Left forelimb (tissue), 1 donor: Measurements from ENCODE around the gene C10orf143.

Source experiments
- DNase-seq: peaks from one replicate; pipeline ENCODE4 v3.0.0-alpha.2; 2018; ENCODE audit warnings: low spot score

Gene C10orf143

DNA sequence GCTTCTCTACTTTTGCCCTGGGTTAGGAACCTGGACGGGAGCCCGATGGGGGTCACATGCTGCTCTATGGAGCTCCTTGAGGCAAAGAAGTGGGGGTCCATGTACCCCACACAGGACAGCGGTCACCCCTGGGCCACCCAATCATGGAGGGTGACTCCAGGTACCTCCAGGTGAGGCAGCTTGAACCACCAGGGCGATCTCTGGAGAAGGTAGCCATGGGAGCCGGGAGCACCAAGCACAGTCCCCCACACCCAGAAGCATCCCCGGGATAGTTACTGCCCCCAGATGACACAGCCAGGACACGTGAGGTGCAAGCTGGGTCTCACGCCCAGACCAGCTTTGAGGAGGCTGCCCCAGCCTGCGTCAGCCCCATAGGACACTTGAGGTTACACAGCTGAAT lies 58.4 kb downstream of the C10orf143 start:
- DNase-seq = no peak

DNA sequence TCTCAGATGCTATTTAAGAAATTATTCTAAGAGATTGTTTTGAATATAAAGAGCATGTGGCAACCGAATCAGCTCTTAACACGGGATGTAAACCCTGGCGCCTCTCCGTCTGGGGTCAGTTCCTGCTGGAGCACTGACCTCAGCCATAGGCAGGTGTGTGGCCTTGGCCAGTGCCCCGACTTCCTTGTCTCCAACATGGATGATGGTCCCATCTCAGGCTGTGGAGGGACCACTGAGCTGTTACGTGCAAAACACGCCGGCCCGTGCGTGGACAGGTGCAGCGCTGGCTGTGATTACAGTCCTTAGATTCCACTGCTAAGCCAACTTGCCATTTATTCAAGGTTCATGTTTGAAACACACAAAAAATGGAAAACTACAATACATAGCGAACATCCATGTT lies 59.9 kb downstream of the C10orf143 start:
- DNase-seq = no peak

DNA sequence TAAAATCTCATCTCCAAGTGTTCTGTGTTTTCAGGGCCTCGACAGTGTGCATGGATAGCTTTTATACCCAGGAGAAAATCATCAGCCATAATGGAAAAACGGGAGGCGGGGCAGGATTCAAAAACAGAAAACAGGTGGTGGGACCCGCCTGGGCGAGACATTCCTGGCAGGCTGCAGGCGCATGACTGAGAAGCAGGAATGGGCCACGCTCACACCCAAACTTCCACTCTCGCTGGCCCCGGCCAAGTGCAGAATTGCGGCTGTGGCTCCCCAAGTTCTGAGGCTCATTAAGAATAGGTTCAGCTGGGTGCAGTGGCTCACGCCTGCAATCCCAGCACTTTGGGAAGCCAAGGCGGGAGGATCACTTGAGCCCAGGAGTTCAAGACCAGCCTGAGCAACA lies 60.6 kb downstream of the C10orf143 start:
- no peak for DNase-seq

DNA sequence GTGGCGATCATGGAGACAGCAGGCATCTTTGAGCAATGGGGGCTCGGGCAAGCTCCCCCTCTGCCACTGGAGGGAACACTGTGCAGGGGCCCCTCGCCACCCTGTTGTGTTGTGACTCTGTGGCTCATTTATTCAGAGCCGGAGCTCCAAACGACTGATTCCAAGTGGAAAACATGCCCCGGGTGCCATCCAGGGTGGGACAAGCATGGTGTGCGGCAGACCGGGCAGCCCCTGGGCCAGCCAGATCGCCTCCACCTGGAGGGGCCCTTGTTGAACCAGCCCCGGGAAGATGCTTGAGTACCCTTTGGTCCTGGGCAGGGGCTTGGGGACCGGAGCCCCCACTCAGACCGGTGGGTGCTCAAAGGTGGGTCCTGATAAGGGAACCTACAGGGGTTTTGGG lies 61.4 kb downstream of the C10orf143 start:
- DNase-seq = no peak

DNA sequence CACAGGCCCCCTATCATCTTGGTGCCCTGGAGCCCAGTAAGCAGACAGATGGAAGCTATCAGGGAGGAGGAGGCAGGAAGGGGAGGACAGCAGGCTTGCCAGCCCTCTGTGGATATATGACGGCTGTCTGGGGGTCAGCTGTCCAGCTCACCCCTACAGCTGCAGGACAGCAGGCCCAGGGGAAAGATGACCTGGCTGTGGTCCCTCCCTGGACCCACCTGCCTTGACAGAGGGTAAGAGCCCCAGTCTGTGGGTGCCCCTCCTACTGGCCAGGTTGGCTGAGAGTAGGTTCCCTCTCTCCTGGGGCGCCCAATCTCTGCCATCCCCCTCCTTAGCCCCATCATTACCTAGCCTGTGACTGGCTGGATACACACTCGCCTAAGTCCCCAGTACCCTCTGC lies 62.5 kb downstream of the C10orf143 start:
- DNase-seq = no peak

DNA sequence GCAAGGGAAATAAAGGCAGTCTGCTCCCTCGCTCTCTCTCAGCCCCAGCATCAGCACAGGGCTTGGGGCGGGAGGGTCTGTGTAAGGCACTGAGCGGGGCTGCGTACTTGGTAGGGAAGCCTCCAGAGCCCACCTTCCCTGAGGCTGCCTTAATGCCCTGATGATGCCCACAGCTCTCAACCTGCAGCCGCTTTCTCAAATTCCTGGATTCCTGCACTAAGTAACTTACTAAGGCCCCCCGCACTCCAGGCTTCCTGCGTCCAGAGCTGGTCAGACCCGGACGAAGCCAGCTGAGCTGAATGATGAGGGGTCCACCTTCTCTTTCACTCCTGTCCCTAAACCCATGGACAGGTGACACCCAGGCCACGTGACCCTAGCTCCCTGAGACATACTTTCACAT lies 63.3 kb downstream of the C10orf143 start:
- DNase-seq = no peak

DNA sequence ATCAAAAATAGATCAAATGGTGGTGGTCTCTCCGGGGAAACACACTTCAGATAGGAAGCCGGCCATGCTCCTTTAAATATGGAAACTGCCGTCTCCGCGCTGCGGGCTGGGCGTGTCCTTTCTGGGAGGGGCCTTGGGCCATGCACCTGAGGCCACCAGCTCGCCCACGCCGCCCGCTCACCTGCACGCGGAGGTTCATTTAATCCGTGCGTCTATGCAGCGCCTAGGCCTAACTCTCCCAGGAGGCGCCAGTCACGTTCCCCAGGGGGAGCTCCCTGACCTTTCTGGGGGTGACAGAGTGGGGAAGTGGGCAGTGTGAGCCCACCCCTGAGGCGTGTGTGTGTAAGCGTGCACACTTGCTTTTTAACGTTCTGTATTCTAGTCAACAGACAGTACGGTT lies 64.0 kb downstream of the C10orf143 start:
- DNase-seq = no peak

DNA sequence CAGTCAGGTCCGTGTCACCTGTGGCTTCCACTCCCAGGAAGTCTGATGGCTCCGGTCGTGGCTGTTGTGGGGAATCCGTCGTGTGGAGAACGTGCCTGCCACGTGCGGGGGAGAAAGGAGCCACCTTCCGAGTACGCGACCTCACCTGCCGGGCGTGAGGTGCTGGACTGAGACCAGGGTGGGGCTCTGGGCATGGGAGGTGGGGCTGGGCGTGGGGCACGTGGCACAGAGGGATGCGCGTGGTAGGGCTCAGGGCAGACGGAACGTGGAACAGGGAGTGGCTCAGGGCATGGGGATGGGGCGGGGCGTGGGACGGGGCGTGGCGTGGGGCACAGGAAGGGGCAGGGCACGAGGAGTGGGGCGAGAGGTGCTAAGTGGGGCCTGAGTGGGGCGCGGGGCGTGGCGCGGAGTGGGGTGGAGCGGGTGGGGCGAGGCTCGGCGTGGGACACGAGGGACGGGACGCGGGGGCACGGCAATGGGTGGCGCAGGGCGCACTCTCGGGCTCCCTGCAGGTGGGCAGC lies 64.8 kb downstream of the C10orf143 start:
- DNase-seq = no peak

DNA sequence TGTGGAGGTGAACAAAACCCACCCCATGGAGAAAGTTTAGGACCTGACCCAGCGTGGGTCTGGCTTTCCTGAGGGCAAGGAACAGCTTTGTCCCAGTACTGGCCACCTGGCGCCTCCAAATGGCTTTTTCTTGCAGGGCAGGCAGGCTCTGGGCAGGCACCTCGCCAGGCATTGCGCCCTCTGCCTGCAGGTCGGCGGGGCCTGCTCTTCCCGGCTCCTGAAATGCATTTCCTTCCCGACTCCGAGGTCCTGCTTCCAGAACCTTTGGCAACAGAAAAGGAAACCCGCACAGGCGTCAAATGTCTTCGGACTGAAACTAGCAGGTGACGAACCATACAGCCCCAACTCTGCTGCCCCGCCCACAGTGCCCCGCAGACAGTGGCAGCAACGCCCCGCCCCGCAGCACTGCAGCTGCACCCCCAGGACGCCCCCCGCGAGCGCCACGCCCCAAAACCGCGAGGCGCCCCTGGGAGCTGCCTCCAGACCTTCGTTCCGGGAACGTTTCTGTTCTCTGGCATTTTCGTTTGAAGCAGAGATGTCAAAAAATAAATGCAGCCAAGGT lies 65.5 kb downstream of the C10orf143 start:
- no peak for DNase-seq

DNA sequence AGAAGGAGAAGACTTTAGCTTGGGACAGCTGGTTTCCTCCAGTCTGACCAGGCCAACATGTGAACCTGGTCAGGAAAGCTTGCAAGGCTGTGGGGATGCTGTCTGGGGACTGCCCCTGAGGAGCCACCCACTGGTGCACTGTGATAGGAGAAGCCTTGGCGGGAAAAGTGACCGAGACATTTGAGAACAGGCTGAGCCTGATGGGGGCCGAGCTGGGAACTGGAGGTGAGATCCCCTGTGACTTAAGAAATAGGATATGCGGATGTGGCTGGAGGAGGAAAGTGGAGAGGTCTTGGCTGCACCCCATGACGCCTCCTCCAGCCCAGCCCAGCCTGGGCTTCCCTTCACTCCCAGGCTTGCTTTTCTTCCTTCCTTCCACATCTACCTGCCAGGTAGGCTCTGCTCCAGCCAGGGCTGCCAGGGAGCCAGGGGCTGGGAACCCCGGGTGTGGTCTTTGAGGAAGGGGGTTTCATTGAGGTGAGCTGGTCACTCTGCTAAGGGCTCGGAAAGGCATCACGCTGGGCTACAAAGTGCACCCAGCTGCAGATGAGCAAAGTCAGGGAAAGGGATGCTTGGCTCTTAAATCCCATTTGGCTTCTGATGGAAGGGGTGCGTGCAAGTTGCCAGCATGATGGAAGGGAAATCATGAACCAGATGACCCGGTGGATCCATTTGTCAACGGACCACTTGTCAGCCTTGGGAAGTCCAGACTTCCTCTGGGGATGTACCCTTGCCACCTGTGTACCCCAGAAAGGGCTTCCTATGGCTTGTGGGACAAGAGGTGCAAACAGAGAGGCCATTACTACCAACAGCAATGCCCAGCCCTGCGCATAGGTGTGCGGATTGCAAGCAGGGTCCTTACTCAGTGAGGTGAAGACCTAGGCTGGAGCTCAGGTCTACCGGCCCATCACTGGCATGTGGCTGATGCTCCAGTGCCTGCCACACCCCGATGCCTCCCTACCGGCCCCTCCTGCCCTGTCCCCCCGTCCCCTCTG lies 66.3 kb downstream of the C10orf143 start:
- DNase-seq = peak; percentile 36

DNA sequence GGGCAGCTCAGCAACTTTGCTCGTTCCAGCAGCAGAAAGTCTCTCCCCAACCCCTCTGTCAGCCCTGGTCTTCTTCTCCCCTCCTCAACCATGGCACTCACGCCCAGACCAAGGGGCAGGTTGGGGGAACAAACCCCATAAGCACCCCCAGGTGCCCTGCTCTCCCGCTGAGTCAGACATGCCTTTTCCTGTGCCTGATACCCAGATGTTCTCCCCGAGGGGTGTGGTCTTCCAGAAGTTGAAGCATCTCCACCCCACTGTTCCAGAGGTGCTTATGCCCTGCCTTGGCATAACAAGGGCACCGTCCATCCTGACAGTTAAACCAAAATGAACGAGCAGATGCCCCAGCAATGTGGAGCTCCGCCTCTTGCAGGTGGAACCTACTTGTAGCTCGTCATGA lies 67.1 kb downstream of the C10orf143 start:
- peak; percentile 38 for DNase-seq

DNA sequence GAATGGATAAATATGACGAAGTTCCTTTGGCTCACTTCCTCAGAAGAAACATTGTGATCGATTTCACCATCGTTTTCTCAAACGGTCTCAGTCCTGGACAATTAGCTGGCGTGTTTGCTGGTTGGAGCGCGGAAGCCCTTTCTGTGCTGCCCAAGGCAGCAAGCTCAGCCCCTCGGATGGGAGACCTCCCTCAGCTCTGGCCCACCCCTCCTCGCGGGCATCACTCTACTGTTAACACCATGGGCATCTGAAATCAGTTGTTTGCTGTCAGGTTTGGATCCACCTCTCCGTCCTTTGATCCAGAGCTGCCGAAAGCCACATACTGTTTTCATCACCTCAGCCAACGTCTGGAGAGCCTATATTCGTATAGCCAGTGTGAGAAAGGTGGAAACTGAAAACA lies 68.2 kb downstream of the C10orf143 start:
- DNase-seq = peak; percentile 62

DNA sequence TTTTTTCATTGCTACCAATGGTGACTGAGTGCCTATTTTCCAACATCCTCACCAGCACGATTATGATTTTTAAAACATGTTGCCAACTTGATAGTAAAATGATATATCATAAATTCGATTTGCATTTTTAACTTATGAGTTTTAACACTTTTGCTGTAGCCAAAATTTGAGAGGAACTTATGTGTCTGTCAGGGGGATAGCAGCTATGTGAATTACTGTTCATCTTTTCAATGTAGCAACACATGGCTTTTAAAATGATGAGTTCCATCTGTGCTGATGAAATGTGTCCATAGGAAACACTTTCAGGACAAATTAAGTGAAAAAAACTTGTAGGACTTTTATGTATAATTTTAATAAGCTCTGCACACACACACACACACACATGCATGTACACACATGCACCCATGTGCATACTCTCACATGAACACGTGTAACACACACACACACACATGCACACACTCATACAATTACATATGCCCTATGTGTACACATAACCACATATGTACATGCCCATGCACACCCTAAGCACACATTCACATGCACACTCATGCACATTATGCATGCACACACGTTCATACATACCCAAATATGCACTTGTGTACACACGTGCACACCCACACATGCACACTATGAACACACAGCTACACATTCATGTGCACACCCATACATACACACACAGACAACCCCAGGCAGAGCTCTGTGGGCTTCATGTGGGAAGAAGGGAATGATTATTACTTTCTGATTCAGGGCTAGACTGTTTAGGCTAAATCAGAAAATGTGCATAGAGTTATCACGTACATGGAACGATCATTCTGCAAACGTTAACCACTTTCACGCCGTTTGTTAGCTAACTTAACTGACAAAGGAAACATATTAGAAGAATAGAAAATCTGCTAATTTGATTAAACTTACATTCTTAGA lies 68.9 kb downstream of the C10orf143 start:
- DNase-seq = peak; percentile 31

DNA sequence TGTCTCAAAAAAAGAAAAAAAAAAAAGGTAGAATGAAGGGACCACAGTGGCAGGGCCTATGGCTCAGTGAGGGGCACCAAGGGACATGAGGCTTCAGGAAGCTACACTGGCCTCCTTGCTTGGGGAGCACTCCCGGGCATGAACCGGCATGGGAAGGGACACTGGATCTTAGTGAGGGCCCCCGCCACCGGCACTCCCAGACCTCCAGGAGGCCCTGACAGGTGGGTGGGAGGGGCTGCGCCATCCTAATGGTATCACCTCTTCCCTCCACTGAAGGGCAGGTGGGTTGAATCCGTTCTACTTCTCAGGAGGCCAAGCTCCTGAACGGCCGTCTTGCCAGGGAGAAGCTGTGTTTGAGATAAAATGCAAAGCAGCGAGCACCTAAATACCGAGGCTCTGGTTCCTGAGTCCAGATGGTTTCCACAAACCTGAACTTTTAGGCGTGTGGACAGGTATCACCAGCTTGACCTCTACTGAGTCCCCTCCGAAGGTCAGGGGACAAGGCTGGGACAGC lies 69.8 kb downstream of the C10orf143 start:
- DNase-seq = peak; percentile 52

DNA sequence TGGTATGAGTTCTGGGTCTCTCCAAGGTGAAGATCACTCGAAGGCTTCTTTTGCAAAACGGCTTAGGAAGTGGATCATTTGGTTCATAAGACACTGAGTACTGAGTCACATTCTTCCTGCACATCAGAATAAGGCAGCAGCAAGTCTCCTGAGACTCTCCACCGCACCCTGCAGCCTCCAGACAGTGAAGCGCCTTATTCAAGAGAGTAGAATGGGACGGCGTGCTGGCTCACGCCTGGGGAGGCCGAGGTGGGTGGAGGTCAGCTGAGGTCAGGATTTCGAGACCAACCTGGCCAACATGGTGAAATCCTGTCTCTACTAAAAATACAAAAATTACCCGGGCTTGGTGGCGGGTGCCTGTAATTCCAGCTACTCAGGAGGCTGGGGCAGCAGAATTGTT lies 70.3 kb downstream of the C10orf143 start:
- no peak for DNase-seq

DNA sequence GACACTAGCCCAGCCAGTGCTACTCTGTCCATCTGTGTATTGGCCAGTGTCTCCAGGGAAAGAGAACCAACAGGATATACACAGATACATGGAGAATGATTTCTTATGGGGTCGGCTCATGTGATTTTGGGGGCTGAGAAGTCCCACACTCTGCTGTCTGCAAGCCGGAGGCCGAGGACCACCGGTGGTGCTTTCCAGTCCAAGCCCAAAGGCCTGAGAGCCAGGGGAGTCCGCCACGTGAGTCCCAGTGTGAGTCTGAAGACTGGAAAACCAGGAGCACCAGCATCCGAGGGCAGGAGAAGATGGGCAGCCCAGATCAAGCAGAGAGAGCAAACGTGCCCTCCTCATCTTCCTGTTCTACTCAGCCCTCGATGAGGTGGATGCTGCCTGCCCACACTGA lies 71.5 kb downstream of the C10orf143 start:
- DNase-seq = peak; percentile 26

DNA sequence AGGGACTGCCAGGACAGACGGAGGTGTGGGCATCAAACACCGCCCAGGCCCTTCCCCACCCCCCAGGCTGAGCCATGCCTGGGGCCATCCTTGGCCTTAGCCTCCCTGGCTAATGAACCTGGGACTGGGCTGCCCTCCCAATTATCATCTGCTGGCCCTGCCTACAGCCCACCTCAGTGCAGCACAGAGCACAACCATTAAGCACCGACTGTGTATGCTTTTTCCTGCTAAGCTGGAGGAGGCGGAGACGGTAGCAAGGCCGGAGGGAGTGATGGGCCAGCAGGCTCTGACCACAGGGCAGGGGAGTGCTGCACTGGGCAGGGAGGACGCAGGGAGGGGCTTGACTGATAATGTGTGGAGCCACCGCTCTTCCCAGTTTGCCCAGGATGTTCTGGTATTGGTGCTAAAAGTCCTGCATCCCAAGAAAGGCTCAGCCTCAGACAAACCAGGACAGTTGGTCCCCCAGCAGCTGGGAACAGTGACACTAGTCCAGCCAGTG lies 72.0 kb downstream of the C10orf143 start:
- peak; percentile 44 for DNase-seq

DNA sequence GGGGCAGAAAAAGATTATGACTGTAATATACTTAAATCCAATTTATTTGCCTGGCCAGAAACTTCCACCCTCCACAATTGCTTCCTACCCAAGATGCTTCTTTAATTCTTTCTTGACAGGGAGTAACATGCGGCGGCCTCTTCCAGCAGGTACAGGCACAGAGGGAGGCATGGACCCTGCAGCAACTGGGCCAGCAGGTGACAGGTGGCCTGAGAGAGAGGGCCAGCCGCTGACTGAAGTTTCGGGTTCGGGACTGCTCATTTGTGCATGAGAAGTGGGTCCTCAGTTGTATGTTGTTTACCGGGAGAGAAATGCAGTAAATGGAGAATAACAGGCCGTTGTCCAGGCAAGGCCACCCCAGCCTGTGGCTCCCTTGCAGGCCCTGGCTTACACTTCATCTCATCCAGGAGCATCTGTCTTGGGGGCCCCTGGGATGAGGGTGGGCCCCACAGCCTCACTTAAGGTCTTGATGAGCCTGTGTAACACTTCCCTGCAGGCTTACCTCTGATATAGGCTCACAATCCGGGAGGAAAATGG lies 72.5 kb downstream of the C10orf143 start:
- DNase-seq = no peak

DNA sequence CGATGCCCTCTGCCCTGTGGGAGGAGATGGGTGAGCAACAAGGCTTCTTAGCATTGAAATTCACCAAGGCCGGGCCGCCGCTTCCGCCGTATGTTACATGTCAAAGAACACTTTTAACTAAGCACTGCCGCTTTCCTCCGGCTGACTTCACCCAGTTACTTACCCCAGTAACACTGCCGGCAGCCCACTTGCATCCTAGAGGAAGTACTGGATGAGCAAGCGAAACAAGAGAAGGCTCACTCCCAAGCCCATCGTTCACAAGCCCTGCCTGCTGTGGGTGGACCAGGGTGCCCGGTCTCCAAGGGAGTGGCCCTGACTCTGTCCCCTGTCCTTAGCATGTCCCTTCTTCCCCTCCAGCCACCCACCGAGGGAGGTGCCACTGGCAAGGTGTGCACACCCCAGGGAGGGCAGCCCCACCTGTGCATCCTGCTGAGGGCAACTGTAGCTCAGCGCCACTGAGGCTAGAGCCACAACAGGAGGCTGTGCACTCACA lies 73.4 kb downstream of the C10orf143 start:
- DNase-seq = no peak

DNA sequence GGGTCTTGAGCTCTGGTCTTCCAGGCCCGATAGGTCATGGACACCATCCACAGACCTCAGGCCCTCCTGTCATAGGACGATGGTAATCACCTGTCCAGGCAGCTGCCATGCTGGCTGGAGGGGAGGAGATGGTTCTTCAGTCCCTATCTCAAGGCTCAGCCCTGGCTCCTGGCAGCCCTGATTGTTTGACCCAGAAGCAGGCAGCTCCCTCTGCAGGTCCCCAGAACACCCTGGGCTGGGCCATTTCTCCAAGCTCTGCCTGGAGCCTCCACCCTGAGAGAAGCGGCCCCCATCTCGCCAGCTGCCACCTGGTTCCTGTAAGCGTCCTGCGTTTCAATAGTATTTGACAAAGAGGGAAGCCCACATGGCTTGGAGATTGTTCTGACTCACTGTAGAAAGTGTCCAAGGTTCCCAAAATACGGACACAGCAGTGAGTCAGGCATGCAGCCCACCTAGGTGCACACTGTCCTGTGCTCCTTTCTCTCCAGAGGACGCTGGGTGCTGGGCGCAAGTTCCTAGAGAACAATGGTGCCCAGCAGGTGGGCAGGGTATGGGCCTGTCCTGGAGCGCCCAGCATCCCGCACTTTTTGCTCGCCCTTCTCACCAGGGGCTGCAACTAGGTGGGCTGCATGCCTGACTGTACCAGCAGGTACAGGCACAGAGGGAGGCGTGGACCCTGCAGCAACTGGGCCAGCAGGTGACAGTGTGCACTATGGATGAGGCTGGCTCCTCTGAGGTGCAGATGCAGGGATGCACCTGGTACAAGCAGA lies 74.1 kb downstream of the C10orf143 start:
- peak; percentile 41 for DNase-seq

DNA sequence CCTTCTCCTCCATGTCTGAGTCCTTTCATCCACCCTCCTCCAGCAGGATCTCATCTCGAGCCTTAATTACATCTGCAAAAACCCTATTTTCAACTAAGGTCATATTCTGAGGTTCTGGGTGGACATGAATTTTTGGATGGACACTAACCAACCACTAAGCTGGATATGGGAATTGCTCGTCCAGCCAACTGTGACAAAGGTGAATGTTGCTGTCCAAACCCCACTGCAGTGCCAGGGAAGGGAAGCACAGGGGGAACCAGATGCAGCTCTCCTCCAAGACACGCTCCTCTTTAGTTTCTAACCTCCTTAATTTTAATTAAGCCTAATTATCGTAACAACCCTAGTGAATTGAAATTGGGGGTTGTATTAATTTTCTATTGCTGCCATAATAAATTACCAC lies 81.4 kb downstream of the C10orf143 start:
- DNase-seq = no peak
